ENCODE results near the gene SASH1.

- TF ChIP-seq POLR2AphosphoS5 (IDR thresholded peaks at IDR 0.05) (no peak), CTCF (IDR thresholded peaks at IDR 0.05; ENCODE audit: poor library complexity, severe bottlenecking) (no peak), MXI1 (conservative IDR thresholded peaks at IDR 0.05; ENCODE audit: poor library complexity, severe bottlenecking) (no peak)
Measured at GRCh38 chr6:148348778-148349177, 6.1 kb downstream of the SASH1 start.

All from neural cell (in vitro differentiated cells).